Measurements from ENCODE around the gene LKAAEAR1. TPM values are rescaled to one million over a fixed set of nuclear protein-coding genes. Genes with fewer than 3 reads are reported as not detected.

The LKAAEAR1 gene
- total RNA-seq, 2 donors from 2014 or later: 3.9 TPM; not detected in 1

DNA sequence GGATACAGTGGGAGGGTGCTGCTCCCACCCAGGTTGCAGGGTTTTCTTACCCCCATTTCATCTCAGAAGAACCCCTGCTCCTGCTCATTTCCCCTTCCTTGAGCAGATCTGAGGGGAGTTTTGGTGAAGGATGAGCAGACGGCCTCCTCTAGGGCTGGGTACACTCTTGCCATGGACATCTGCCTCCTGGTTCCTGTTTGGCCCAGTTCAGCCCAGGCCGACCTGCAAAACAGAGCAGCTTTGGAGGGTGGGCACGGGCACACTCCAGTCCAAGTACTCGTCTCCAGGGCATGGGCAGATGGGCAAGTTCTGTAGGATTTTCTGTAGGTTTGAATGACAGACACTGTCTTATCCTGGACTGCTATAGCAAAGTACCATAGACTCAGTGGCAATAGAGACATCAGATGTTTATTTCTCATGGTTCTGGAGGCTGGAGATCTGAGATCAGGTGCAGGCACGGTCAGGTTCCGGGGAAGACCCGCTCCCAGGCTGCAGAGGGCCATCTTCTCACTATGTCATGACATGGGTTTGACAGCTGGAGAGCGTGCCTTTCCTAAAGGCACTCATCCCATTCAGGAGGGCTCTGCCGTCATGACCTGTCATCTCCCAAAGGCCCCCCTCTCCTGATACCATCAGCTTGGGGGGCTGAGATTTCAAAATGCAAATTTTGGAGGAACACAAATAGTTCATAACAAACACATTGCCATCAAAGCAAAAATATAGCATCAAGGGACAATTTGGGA, 16.9 kb upstream of the LKAAEAR1 start:
- intact Hi-C loops (cut with DNase I): no loop called here
- Histone ChIP-seq H3K4me3 (no peak overlapping the region), H3K4me1 (peaks cover 12% of the 10 kb centered on the region), H3K36me3 (replicated peaks in 1 of 2; ENCODE audit: insufficient read depth in 1 of 2, low read depth in 2 of 2) (no peaks in the 10 kb centered on the region), H3K27ac (no peak overlapping the region), H3K27me3 (peaks cover 0 to 6% of the 10 kb centered on the region in 2 donors), H3K9me3 (no peaks in the 10 kb centered on the region)
- WGBS, 2 donors: 66 to 69% methylated on average over 8 to 9 of the region's 9 CpGs
- no peak for TF ChIP-seq POLR2A (IDR thresholded peaks at IDR 0.05)
- TF ChIP-seq, protein P1, sequence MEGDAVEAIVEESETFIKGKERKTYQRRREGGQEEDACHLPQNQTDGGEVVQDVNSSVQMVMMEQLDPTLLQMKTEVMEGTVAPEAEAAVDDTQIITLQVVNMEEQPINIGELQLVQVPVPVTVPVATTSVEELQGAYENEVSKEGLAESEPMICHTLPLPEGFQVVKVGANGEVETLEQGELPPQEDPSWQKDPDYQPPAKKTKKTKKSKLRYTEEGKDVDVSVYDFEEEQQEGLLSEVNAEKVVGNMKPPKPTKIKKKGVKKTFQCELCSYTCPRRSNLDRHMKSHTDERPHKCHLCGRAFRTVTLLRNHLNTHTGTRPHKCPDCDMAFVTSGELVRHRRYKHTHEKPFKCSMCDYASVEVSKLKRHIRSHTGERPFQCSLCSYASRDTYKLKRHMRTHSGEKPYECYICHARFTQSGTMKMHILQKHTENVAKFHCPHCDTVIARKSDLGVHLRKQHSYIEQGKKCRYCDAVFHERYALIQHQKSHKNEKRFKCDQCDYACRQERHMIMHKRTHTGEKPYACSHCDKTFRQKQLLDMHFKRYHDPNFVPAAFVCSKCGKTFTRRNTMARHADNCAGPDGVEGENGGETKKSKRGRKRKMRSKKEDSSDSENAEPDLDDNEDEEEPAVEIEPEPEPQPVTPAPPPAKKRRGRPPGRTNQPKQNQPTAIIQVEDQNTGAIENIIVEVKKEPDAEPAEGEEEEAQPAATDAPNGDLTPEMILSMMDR (IDR thresholded peaks at IDR 0.05): no peak
- ATAC-seq: no peak
- no peak for DNase-seq

GRCh38 chr20:64100566-64100888, 16.3 kb upstream of the LKAAEAR1 start:
- intact Hi-C loops (cut with DNase I): no loop called here
- WGBS, 2 donors: 58 to 63% methylated on average over 2 to 4 of the region's 4 CpGs

GRCh38 chr20:64099880-64100565, 15.8 kb upstream of the LKAAEAR1 start:
- no peak for TF ChIP-seq POLR2A (IDR thresholded peaks at IDR 0.05)
- intact Hi-C loops (cut with DNase I): no loop called here
- H3K27me3 ChIP-seq: peaks cover 0 to 6% of the 10 kb centered on the region in 2 donors
- WGBS, 2 donors: 83 to 85% methylated on average over 5 to 14 of the region's 14 CpGs
- DNase-seq (no peak), ATAC-seq (no peak)
- H3K4me1 ChIP-seq: peaks cover 12% of the 10 kb centered on the region
- H3K27ac ChIP-seq: no peak overlapping the region
- no peaks in the 10 kb centered on the region for H3K9me3 ChIP-seq
- no peaks in the 10 kb centered on the region for H3K36me3 ChIP-seq (replicated peaks in 1 of 2; ENCODE audit: insufficient read depth in 1 of 2, low read depth in 2 of 2)
- H3K4me3 ChIP-seq: no peak overlapping the region

More at GRCh38 chr20:64100566-64100888, 16.3 kb upstream of the LKAAEAR1 start:
- Histone ChIP-seq H3K27ac (no peak overlapping the region), H3K4me1 (peaks cover 12% of the 10 kb centered on the region), H3K4me3 (no peak overlapping the region), H3K36me3 (replicated peaks in 1 of 2; ENCODE audit: insufficient read depth in 1 of 2, low read depth in 2 of 2) (no peaks in the 10 kb centered on the region), H3K27me3 (peaks cover 0 to 6% of the 10 kb centered on the region in 2 donors), H3K9me3 (no peaks in the 10 kb centered on the region)
- DNase-seq: no peak
- no peak for TF ChIP-seq POLR2A (IDR thresholded peaks at IDR 0.05)
- TF ChIP-seq, protein P1 (IDR thresholded peaks at IDR 0.05): no peak
- no peak for ATAC-seq

DNA sequence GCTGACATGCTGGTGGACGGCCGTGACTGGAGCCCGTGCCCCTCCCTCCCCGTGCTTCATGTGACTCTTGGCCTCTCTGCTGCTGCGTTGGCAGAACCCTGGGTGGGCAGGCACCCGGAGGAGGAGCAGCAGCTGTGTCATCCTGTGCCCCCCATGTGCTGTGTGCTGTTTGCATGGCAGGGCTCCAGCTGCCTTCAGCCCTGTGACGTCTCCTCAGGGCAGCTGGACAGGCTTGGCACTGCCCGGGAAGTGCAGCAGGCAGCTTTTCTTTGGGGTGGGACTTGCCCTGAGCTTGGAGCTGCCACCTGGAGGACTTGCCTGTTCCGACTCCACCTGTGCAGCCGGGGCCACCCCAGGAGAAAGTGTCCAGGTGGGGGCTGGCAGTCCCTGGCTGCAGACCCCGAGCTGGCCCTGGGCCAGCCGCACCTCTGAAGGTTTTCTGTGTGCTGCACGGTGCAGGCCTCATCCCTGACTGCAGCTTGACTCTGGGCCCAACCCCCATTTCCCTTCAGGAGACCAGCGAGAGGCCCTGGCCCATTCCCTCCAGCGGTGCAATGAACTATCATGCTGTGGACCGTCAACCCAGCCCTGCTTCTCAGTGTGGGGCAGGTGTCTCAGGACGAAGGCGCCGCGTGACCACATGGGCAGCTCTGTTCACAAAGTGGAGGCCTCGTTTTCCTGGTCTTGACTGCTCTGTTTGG, 15.0 kb upstream of the LKAAEAR1 start:
- peaks cover 0 to 6% of the 10 kb centered on the region in 2 donors for H3K27me3 ChIP-seq
- H3K9me3 ChIP-seq: no peaks in the 10 kb centered on the region
- intact Hi-C loops (cut with DNase I): no loop called here
- H3K36me3 ChIP-seq (replicated peaks in 1 of 2; ENCODE audit: insufficient read depth in 1 of 2, low read depth in 2 of 2): no peaks in the 10 kb centered on the region
- H3K4me3 ChIP-seq: no peak overlapping the region
- DNase-seq: no peak
- ATAC-seq: no peak
- peaks cover 12% of the 10 kb centered on the region for H3K4me1 ChIP-seq
- 71 to 80% methylated on average over 5 to 18 of the region's 21 CpGs for WGBS, 2 donors
- TF ChIP-seq, protein P1 (IDR thresholded peaks at IDR 0.05): no peak
- TF ChIP-seq POLR2A (IDR thresholded peaks at IDR 0.05): no peak
- H3K27ac ChIP-seq: no peak overlapping the region

DNA sequence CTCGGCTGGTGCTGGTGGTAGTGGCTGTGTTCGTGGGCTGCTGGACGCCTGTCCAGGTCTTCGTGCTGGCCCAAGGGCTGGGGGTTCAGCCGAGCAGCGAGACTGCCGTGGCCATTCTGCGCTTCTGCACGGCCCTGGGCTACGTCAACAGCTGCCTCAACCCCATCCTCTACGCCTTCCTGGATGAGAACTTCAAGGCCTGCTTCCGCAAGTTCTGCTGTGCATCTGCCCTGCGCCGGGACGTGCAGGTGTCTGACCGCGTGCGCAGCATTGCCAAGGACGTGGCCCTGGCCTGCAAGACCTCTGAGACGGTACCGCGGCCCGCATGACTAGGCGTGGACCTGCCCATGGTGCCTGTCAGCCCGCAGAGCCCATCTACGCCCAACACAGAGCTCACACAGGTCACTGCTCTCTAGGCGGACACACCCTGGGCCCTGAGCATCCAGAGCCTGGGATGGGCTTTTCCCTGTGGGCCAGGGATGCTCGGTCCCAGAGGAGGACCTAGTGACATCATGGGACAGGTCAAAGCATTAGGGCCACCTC, 14.3 kb upstream of the LKAAEAR1 start:
- Histone ChIP-seq H3K4me1 (peaks cover 12% of the 10 kb centered on the region), H3K36me3 (replicated peaks in 1 of 2; ENCODE audit: insufficient read depth in 1 of 2, low read depth in 2 of 2) (no peaks in the 10 kb centered on the region), H3K4me3 (no peak overlapping the region), H3K9me3 (no peaks in the 10 kb centered on the region), H3K27me3 (peaks cover 0 to 6% of the 10 kb centered on the region in 2 donors), H3K27ac (no peak overlapping the region)
- intact Hi-C loops (cut with DNase I): no loop called here
- WGBS, 2 donors: 91 to 94% methylated on average over 4 to 28 of the region's 28 CpGs
- TF ChIP-seq, protein P1 (IDR thresholded peaks at IDR 0.05): no peak
- TF ChIP-seq POLR2A (IDR thresholded peaks at IDR 0.05): no peak
- no peak for ATAC-seq
- DNase-seq: no peak

All from body of pancreas (tissue), 4 donors.